Fibroblast of lung (primary cell): ENCODE results near the gene PRELID3B. TPM values are rescaled to one million over a fixed set of nuclear protein-coding genes. Genes with fewer than 3 reads are reported as not detected.

ENCODE experiments used
- DNase-seq, 2 donors: peaks; one replicate each; pipeline versions ENCODE4 v3.0.0 to v3.0.0-alpha.2; 2010; ENCODE audit warnings: low read depth in 2 of 2
- H2AFZ ChIP-seq: 2 replicates; pipeline ENCODE4 v1.5.1; 2012; ENCODE audit warnings: low read length, control low read depth, inconsistent platforms
- H3K27ac ChIP-seq: 2 replicates; pipeline ENCODE4 v1.5.1; 2011; ENCODE audit warnings: low read length, control low read depth; ENCODE audit not compliant: insufficient read depth
- H3K27me3 ChIP-seq: 2 replicates; pipeline ENCODE4 v1.5.1; 2011; ENCODE audit warnings: mild to moderate bottlenecking, low read length; ENCODE audit not compliant: control insufficient read depth, insufficient read depth
- H3K36me3 ChIP-seq: 2 replicates; pipeline ENCODE4 v1.5.1; 2011; ENCODE audit warnings: low read length; ENCODE audit not compliant: control insufficient read depth, insufficient read depth
- H3K4me1 ChIP-seq: 2 replicates; pipeline ENCODE4 v1.5.1; 2011; ENCODE audit warnings: low read length; ENCODE audit not compliant: control insufficient read depth, insufficient read depth; ENCODE audit errors: extremely low read depth
- H3K4me2 ChIP-seq: 2 replicates; pipeline ENCODE4 v1.5.1; 2011; ENCODE audit warnings: low read length, control low read depth; ENCODE audit not compliant: insufficient read depth; ENCODE audit errors: extremely low read depth
- H3K4me3 ChIP-seq, 4 experiments: fragments of 200-600 bp in 1 of 4; sonication (generic) in 1 of 4; replicated peaks in 1 of 4; 2 replicates each; pipeline ENCODE4 v1.5.1; 2011 to 2016; ENCODE audit warnings: low read length in 4 of 4, low read depth in 3 of 4, mild to moderate bottlenecking in 3 of 4, control low read depth in 2 of 4, inconsistent platforms in 1 of 4, mixed read lengths in 1 of 4; ENCODE audit not compliant: insufficient read depth in 1 of 4; ENCODE audit errors: control extremely low read depth in 1 of 4
- H3K79me2 ChIP-seq: 2 replicates; pipeline ENCODE4 v1.5.1; 2012; ENCODE audit warnings: mild to moderate bottlenecking, low read length, inconsistent platforms; ENCODE audit not compliant: control insufficient read depth, insufficient read depth
- H3K9ac ChIP-seq: 2 replicates; pipeline ENCODE4 v1.5.1; 2011; ENCODE audit warnings: mild to moderate bottlenecking, low read length, control low read depth; ENCODE audit not compliant: insufficient read depth
- H3K9me3 ChIP-seq: 2 replicates; pipeline ENCODE4 v1.5.1; 2012; ENCODE audit warnings: low read depth, low read length; ENCODE audit not compliant: control insufficient read depth, insufficient read depth
- H4K20me1 ChIP-seq: 2 replicates; pipeline ENCODE4 v1.5.1; 2011; ENCODE audit warnings: low read length; ENCODE audit not compliant: control insufficient read depth, insufficient read depth; ENCODE audit errors: extremely low read depth
- EZH2 ChIP-seq: IDR thresholded peaks from 2 replicates; pipeline ENCODE4 v1.5.1; 2012; ENCODE audit warnings: low read length, control low read depth, mild to moderate bottlenecking; ENCODE audit errors: missing control alignments
- polyA plus RNA-seq, 2 donors: library from polyadenylated mRNA; depleted of rRNA in 1 of 2; stranded (reverse) in 1 of 2; unstranded in 1 of 2; fragments of >200 nt; gene quantifications; 2 replicates each; pipeline ENCODE4 v1.2.1, GENCODE V29; 2011 to 2012; ENCODE audit warnings: missing spikeins in 1 of 2
- total RNA-seq: library from RNA; depleted of rRNA; stranded (reverse); fragments of >200 nt; gene quantifications from 2 replicates; pipeline ENCODE4 v1.2.1, GENCODE V29; 2014
- TF ChIP-seq, protein P1 (sequence below), 2 donors: IDR thresholded peaks in 1 of 2; conservative IDR thresholded peaks in 1 of 2; 1 replicate in 1 of 2; 2 replicates in 1 of 2; pipeline ENCODE4 v1.5.1; 2011 to 2012; ENCODE audit warnings: low read length in 2 of 2, control low read depth in 1 of 2, inconsistent platforms in 1 of 2, low read depth in 1 of 2, mild to moderate bottlenecking in 1 of 2

The PRELID3B gene
- total and polyA plus RNA-seq, 2 donors (not counting 1 experiment from before 2014, with no cell fraction given): 64.5 to 127 TPM

DNA sequence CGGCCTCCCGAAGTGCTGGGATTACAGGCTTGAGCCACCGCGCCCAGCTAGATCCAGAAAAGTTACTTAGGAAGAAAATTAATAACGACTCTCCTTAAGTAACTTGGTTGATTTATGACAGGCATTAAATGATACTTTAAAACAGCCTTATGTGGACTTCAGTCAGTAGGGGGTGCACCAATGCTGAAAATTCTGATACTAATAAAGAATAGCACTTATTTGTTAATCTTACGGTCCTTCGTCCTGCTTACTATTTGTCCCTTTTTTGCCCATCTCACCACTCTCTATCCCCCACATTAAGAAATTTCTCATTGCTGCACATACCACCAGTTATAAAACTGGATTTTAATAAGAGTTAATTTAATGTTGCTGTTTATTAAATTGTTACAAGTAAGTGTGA is 12.7 kb upstream of the PRELID3B start:
- H4K20me1 ChIP-seq: no peaks in the 10 kb centered on the region
- TF ChIP-seq EZH2: no peak
- TF ChIP-seq, protein P1, sequence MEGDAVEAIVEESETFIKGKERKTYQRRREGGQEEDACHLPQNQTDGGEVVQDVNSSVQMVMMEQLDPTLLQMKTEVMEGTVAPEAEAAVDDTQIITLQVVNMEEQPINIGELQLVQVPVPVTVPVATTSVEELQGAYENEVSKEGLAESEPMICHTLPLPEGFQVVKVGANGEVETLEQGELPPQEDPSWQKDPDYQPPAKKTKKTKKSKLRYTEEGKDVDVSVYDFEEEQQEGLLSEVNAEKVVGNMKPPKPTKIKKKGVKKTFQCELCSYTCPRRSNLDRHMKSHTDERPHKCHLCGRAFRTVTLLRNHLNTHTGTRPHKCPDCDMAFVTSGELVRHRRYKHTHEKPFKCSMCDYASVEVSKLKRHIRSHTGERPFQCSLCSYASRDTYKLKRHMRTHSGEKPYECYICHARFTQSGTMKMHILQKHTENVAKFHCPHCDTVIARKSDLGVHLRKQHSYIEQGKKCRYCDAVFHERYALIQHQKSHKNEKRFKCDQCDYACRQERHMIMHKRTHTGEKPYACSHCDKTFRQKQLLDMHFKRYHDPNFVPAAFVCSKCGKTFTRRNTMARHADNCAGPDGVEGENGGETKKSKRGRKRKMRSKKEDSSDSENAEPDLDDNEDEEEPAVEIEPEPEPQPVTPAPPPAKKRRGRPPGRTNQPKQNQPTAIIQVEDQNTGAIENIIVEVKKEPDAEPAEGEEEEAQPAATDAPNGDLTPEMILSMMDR (conservative IDR thresholded peaks at IDR 0.05 in 1 of 2, IDR thresholded peaks at IDR 0.05 in 1 of 2; ENCODE audit: low read depth in 1 of 2, low read length in 2 of 2): peak; percentile 38 to 62
- DNase-seq: peak in 1 of 2 donors; percentile 47

GRCh38 chr20:59051666-59052185 is 9.1 kb upstream of the PRELID3B start:
- H3K27me3 ChIP-seq: peaks cover 11% of the 10 kb centered on the region
- no peak for DNase-seq
- H4K20me1 ChIP-seq: no peaks in the 10 kb centered on the region
- H3K9me3 ChIP-seq: no peaks in the 10 kb centered on the region
- no peak overlapping the region for H3K9ac ChIP-seq
- H3K27ac ChIP-seq: no peak overlapping the region
- TF ChIP-seq EZH2: no peak
- TF ChIP-seq, protein P1 (conservative IDR thresholded peaks at IDR 0.05 in 1 of 2, IDR thresholded peaks at IDR 0.05 in 1 of 2; ENCODE audit: low read depth in 1 of 2, low read length in 2 of 2): no peak
- H2AFZ ChIP-seq: no peak overlapping the region
- no peaks in the 10 kb centered on the region for H3K79me2 ChIP-seq
- H3K4me2 ChIP-seq: no peak overlapping the region
- no peaks in the 10 kb centered on the region for H3K36me3 ChIP-seq
- H3K4me3 ChIP-seq: no peak overlapping the region
- H3K4me1 ChIP-seq: peaks cover 2% of the 10 kb centered on the region

More for the DNA sequence above, 12.7 kb upstream of the PRELID3B start:
- Histone ChIP-seq H3K4me3 (no peak overlapping the region), H3K27ac (no peak overlapping the region), H3K79me2 (no peaks in the 10 kb centered on the region), H3K27me3 (peaks cover 5% of the 10 kb centered on the region), H3K9ac (no peak overlapping the region), H3K36me3 (no peaks in the 10 kb centered on the region), H2AFZ (no peak overlapping the region), H3K9me3 (no peaks in the 10 kb centered on the region), H3K4me2 (no peak overlapping the region), H3K4me1 (no peaks in the 10 kb centered on the region)

DNA sequence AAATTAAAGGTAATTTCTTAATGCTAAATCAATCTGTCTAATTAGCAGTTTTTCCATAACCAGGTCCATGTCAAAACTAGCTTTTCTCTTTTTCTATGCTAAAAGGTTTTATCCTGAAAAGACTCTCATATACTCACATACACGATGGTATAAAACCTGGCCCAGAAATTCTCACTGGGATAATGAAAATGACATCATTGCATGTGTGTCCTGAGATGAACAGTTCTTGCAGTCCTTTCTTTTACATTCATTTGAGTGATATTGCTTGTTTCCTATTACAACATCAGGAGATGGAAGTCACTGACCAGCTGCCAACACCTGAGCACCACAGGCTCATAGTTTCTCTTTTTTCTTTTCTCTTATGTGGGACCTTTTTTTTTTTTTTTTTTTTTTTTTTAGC is 7.9 kb upstream of the PRELID3B start:
- H3K27ac ChIP-seq: no peak overlapping the region
- peaks cover 11% of the 10 kb centered on the region for H3K27me3 ChIP-seq
- H3K9me3 ChIP-seq: no peaks in the 10 kb centered on the region
- no peaks in the 10 kb centered on the region for H3K79me2 ChIP-seq
- no peak overlapping the region for H2AFZ ChIP-seq
- peaks cover 2% of the 10 kb centered on the region for H3K4me1 ChIP-seq
- no peak overlapping the region for H3K9ac ChIP-seq
- H3K4me2 ChIP-seq: no peak overlapping the region
- no peak for TF ChIP-seq EZH2
- TF ChIP-seq, protein P1 (conservative IDR thresholded peaks at IDR 0.05 in 1 of 2, IDR thresholded peaks at IDR 0.05 in 1 of 2; ENCODE audit: low read depth in 1 of 2, low read length in 2 of 2): no peak
- H3K36me3 ChIP-seq: no peaks in the 10 kb centered on the region
- DNase-seq: no peak
- no peaks in the 10 kb centered on the region for H4K20me1 ChIP-seq
- H3K4me3 ChIP-seq: no peak overlapping the region
